NCI-H526 (cell line): ENCODE measurements around the gene CYP19A1.

Source experiments
- DNase-seq, 2 experiments: peaks; one replicate each; lab custom pipeline; 2025; lab: John Stamatoyannopoulos, UW

The CYP19A1 gene

GRCh38 chr15:51359981-51360380 lies 21.6 kb upstream of the CYP19A1 start:
- no peak for DNase-seq

DNA sequence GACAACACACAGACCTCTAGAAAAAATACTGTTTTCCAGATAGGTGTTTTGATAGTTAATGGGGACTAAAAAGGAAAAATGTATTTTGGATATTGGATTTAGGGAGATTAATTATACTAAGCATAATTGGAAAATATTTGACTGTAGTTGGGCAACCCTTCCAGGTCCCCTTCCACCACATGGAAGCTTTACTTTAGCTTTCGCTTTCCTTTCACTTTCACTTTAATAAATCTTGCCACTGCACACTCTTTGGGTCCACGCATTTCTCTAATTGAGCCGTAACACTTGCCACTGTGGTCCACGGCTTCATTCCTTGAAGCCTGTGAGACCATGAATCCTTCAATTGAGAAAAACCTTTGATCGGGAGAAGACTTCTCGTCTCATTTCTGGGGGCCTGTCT lies 18.6 kb upstream of the CYP19A1 start:
- DNase-seq: no peak

DNA sequence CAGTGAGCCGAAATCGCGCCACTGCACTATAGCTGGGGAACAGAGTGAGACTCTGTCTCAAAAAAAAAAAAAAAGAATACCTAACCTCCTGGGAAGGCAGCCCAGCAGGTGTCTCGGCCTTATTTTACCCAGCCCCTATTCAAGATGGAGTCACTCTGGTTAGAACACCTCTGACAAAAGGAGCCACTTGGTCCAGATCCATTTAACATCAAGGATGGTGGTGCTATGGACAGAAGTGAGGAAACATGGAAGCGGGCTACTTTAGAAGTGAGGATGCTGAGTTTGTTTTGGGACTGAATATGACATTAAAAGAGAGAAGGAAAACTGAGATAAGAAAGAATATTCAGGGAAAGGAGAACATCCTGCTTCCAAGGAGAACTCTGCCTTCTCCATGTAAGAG lies 17.8 kb upstream of the CYP19A1 start:
- no peak for DNase-seq

- no peak for DNase-seq
Observed at GRCh38 chr15:51355096-51355495, 16.7 kb upstream of the CYP19A1 start.

- DNase-seq: no peak
Observed at GRCh38 chr15:51353976-51354375, 15.6 kb upstream of the CYP19A1 start.

DNA sequence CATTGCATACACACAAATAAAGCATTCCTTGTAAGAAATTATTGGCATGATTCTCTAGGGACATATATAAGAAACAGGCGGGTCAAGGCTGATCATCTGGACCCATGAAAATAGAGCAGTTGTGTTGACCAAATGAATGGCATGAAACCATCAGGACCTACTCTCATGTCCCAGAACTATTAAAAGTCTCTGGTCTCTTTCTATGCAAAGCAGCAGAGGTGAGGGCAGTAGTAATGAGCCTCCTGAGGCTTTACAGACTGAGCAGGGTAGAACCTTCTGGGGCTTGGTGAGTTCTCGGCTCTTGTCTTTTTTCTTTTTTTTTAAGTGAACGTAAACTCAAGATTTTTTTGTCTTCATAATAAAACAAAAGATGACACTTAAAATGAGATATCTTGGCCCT lies 12.3 kb upstream of the CYP19A1 start:
- peak; percentile 8 to 55 for DNase-seq

- no peak for DNase-seq
Observed at GRCh38 chr15:51349156-51349844, 10.9 kb upstream of the CYP19A1 start.

DNA sequence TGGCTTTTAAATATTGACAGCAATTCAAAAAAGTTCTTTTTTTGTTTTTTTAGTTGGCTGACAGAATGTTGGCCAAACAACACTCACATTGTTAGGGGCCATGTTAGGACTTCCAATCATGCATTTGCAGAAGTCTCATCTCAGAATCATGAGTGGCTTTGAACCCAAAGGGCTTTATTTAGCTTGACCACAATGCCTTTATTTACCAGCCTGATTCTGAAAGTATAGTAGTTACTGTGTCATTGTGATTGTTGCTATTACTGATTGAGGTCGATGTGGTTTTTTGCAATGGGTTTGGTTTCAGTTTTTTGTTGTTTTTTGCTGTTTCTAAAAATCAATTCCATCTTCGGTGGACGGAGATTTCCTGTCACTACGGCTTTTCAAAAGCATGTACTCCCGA lies 10.3 kb upstream of the CYP19A1 start:
- DNase-seq: no peak

- DNase-seq: no peak
Observed at GRCh38 chr15:51346136-51346535, 7.7 kb upstream of the CYP19A1 start.

- no peak for DNase-seq
Observed at GRCh38 chr15:51343466-51343865, 5.1 kb upstream of the CYP19A1 start.

DNA sequence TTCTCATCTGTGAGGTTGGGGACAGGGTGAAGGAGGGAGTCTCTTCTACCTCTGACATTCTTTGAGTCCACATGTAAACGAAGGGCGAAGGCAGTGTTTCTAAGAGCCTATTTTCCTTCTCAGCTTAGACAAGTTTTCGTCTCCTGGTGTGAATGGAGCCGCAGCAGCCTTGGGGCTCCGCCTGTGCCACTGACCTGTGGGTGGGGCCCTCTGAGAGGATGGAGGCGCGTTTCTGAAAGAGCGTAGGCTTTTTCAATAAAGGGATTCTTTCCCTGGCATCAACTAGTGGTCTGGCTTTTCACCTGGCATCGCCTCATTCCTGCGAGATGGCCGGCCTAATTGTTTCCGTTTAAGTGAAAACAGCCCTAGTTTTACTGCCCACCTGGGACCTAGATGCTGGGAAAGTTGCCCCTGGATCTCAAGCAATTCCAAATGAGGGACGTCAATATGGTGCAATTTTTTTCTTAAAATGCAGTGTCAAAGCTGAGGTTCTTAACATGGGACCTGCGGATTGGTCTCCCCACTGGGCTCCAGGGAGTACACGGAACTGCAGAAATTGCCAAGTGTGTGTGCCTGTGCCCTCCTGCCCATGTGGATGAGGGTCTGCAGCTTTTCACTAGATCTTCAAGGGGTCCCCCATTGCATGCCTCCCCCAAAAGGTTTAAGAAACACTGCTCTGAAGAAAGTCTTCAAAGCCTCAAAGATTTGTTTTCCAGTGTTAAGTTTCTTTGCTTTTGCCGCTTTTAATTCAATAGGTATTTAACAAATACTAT lies 4.0 kb upstream of the CYP19A1 start:
- DNase-seq: peak in 1 of 2 experiments; percentile 56

GRCh38 chr15:51341366-51342226 lies 3.2 kb upstream of the CYP19A1 start, which contains the start of gene GLDN:
GLDN (plus strand) TSS chr15:51341655; CDS start chr15:51341685, 30 bp downstream.
- peak; percentile 21 to 75 for DNase-seq

- DNase-seq: no peak
Observed at GRCh38 chr15:51335538-51336410, 2.6 kb downstream of the CYP19A1 start.

DNA sequence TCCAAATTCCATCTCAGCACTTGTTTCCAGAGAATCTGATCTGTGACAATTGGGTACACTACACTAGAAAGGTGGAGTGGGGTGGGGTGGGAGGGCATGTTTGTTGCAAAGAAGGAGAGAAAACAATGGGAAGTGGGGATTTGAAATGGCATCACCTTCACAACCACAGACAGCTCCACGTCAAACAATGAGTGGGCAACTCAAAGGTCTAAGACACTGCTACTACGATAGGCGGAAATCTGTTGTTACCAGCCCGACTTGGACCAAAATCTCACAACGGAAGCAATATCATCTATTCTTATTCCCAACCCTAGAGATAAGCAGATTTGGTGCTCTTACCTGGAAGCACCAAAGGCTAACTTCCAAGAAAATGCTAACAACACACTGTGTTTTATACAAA lies 3.3 kb downstream of the CYP19A1 start:
- DNase-seq: no peak

- DNase-seq: no peak
Observed at GRCh38 chr15:51334011-51334451, 4.4 kb downstream of the CYP19A1 start.

DNA sequence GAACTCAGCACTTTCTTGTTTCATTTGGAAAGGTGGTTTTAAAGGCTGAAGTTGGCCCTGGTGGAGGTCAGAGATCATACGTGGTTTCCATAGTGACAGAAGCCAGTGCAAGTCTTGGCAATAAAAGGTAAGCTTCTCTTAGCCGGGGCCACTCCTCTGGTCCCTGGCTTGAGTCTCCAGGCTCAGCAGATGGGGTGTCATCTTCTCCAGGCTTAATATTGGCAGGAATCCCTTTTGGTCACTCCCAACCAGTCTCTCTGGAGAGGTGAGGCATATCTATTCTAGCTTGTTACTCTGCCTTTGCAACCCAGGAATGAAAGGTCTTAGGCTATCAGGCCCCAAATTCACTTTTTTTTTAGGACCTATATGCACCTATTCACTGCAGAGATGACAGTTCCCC lies 4.8 kb downstream of the CYP19A1 start:
- no peak for DNase-seq

- DNase-seq: no peak
Observed at GRCh38 chr15:51332206-51333147, 5.9 kb downstream of the CYP19A1 start.

- no peak for DNase-seq
Observed at GRCh38 chr15:51331141-51331540, 7.3 kb downstream of the CYP19A1 start.

DNA sequence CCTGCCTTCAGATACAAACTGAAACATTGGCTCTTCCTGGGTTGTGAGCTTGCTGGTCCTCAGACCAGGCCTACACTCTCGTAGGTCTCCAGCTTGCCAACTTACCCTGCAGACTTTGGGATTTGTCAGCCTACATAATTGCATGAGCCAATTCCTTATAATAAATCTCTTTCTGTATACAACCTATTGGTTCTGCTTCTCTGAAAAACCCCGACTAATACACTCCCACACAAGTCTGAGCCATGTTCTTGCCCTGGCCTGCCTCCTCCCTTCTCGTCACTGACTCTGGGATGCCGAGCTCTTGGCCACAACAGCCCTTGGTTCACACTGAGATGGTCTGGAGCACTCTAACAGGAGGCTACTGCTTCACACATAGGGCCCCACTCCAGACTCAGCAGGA lies 9.5 kb downstream of the CYP19A1 start:
- DNase-seq: no peak

DNA sequence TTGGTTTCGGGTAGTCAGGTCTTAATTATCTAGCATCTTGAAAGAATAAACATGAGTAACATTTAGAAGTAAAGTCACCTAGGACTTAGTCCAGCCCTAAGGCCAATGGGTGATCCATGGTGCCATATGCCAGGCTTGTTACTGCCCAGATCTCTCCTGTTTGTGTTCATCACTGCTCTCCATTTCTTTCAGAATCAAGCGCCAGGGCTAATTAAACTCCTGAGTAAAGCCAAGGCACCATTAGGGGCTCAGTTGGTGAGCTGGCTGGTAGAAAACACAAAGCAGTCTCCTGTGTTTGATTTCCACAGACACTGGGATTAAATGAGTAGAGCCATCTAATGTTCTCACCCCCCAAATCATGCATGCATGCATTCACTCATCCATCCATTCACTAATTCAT lies 11.3 kb downstream of the CYP19A1 start:
- no peak for DNase-seq
